Glutamatergic neuron (in vitro differentiated cells): ENCODE results near the gene EIF4E3. TPM values are rescaled to one million over a fixed set of nuclear protein-coding genes. Genes with fewer than 3 reads are reported as not detected.

Experiments used
- DNase-seq: peaks from one replicate; pipeline ENCODE4 v3.0.0; 2022
- H3K27ac Mint-ChIP-seq: one replicate; pipeline ENCODE4 v1.8.0; 2020; ENCODE audit warnings: mild to moderate bottlenecking, mixed read lengths, inconsistent platforms; ENCODE audit not compliant: unreplicated experiment
- H3K27me3 Mint-ChIP-seq: one replicate; pipeline ENCODE4 v1.8.0; 2020; ENCODE audit warnings: mild to moderate bottlenecking, moderate library complexity, mixed read lengths, inconsistent platforms; ENCODE audit not compliant: unreplicated experiment
- H3K36me3 Mint-ChIP-seq: one replicate; pipeline ENCODE4 v1.8.0; 2020; ENCODE audit warnings: mild to moderate bottlenecking, mixed read lengths, inconsistent platforms; ENCODE audit not compliant: unreplicated experiment
- H3K4me1 Mint-ChIP-seq: one replicate; pipeline ENCODE4 v1.8.0; 2020; ENCODE audit warnings: mild to moderate bottlenecking, low read depth, mixed read lengths, inconsistent platforms; ENCODE audit not compliant: unreplicated experiment
- H3K4me3 Mint-ChIP-seq: one replicate; pipeline ENCODE4 v1.8.0; 2020; ENCODE audit warnings: mild to moderate bottlenecking, mixed read lengths, inconsistent platforms; ENCODE audit not compliant: unreplicated experiment
- H3K9me3 Mint-ChIP-seq: one replicate; pipeline ENCODE4 v1.8.0; 2020; ENCODE audit warnings: mild to moderate bottlenecking, moderate library complexity, mixed read lengths, inconsistent platforms; ENCODE audit not compliant: unreplicated experiment
- total RNA-seq: library from RNA; stranded (reverse); fragmentation: NEBNext Ultra II Directional; extraction: Animal tissue kit (Norgen Biotek cat#: 25700); gene quantifications from one replicate; pipeline ENCODE4 v1.2.1, GENCODE V29; 2021; ENCODE audit not compliant: unreplicated experiment
- TF ChIP-seq, protein P1 (sequence below): fragments of 200-600 bp; sonication (generic); IDR thresholded peaks from one replicate; pipeline ENCODE4 v1.5.0; 2021; ENCODE audit not compliant: partially characterized antibody, unreplicated experiment

The EIF4E3 gene
- total RNA-seq, 1 donor from 2014 or later, result 21.9 TPM

DNA sequence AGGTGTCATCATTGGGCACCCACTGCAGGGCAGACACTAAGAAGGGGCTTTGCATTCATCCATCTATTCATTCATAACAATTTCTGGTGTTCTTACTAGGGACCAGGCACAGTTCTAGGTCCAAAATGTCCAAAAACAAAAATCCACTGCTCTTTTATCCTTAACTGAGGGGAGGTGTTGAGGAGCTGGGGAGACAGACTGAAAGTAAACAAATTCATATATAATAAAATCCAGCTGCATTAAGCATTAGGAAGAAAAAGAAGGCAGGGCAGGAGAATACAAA lies 1.1 kb downstream of the EIF4E3 start:
- Mint-ChIP-seq H3K27ac (peak overlapping the region; percentile 75), H3K27me3 (peaks cover 24% of the 10 kb centered on the region), H3K4me3 (peak overlapping the region; percentile 80), H3K4me1 (peaks cover 24% of the 10 kb centered on the region), H3K9me3 (peaks cover 19% of the 10 kb centered on the region), H3K36me3 (no peaks in the 10 kb centered on the region)
- TF ChIP-seq, protein P1, sequence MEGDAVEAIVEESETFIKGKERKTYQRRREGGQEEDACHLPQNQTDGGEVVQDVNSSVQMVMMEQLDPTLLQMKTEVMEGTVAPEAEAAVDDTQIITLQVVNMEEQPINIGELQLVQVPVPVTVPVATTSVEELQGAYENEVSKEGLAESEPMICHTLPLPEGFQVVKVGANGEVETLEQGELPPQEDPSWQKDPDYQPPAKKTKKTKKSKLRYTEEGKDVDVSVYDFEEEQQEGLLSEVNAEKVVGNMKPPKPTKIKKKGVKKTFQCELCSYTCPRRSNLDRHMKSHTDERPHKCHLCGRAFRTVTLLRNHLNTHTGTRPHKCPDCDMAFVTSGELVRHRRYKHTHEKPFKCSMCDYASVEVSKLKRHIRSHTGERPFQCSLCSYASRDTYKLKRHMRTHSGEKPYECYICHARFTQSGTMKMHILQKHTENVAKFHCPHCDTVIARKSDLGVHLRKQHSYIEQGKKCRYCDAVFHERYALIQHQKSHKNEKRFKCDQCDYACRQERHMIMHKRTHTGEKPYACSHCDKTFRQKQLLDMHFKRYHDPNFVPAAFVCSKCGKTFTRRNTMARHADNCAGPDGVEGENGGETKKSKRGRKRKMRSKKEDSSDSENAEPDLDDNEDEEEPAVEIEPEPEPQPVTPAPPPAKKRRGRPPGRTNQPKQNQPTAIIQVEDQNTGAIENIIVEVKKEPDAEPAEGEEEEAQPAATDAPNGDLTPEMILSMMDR, result no peak
- no peak for DNase-seq

DNA sequence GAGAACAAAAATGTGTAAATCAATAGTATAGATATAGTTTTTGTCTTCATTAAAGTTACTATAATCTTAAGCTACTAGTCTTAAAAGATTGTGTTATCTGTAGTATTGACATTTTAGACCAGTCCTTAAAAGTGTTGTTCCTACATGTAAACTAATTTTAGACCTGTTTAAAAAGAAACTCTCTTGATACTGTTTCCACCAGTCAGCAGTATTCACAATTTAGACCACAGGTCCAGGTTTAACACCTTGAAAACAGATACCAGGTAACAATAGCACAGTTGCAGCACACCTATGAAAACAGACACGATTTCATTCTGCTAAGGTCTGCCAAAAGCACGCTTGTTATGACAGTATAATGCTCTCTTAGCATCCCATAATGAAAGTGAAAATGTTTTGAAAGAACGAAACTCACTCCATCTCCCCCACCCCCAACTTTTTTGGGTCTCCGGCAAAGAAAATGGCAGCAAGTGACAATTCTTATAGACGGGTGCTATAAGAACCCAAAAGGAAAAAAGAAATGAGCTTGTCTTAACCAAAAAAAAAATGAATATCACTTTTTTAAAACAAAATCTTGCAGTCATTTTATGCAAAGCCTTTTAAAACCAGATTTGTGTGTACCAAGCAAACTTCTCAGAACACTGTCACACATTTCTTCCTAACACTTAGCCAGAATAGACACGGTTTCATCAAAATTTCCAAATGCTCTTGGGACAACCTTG lies 1.6 kb downstream of the EIF4E3 start:
- H3K27ac Mint-ChIP-seq, result no peak overlapping the region
- no peaks in the 10 kb centered on the region for H3K36me3 Mint-ChIP-seq
- peaks cover 22% of the 10 kb centered on the region for H3K4me1 Mint-ChIP-seq
- H3K4me3 Mint-ChIP-seq, result peak overlapping the region; percentile 80
- TF ChIP-seq, protein P1, result no peak
- H3K9me3 Mint-ChIP-seq, result peaks cover 18% of the 10 kb centered on the region
- H3K27me3 Mint-ChIP-seq, result peaks cover 24% of the 10 kb centered on the region
- no peak for DNase-seq

DNA sequence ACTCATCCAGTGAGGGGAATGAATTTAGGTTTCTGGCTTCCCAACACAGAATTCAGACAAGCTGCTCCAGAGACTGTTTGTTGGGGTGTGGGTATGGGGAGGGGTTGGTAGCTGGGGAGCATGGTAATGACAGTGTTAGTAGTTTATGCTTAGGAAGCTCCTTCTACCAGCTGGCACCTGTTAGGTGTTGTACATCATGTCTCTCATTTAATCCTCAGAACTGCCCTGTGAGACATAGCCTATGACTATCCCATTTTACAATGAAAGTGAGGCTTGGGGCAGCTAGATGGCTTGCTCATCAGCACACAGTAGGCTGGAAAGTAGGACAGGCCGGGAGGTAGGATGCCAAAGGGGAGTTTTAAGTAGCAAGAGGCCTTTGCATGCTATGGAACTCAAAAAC lies 2.5 kb downstream of the EIF4E3 start:
- H3K27ac Mint-ChIP-seq, result no peak overlapping the region
- no peak for DNase-seq
- peaks cover 16% of the 10 kb centered on the region for H3K4me1 Mint-ChIP-seq
- H3K4me3 Mint-ChIP-seq, result no peak overlapping the region
- H3K9me3 Mint-ChIP-seq, result peaks cover 14% of the 10 kb centered on the region
- H3K36me3 Mint-ChIP-seq, result no peaks in the 10 kb centered on the region
- TF ChIP-seq, protein P1, result no peak
- peaks cover 22% of the 10 kb centered on the region for H3K27me3 Mint-ChIP-seq

DNA sequence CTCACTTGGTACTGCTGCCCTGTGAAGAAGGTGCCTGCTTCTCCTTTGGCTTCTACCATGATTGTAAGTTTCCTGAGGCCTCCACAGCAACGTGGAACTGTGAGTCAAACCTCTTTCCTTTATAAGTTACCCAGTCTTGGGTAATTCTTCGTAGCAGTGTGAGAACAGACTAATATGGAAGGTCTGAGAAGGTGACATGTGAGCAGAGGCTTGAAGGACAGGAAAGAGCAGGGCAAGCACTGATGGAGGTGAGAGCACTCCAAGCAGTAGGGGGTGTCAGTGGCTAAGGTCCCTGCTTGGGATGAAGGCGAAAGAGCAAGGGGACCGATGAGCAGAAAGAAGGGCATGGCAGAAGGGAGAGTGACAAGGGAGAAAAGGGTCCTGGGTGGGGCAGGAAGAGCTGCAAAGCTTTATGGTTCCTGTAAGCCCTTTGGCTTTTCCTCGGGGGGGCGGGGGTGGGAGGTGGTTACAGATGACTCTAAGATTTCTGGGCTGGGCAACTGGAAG lies 3.5 kb downstream of the EIF4E3 start:
- peaks cover 22% of the 10 kb centered on the region for H3K27me3 Mint-ChIP-seq
- peaks cover 14% of the 10 kb centered on the region for H3K9me3 Mint-ChIP-seq
- H3K27ac Mint-ChIP-seq, result no peak overlapping the region
- H3K36me3 Mint-ChIP-seq, result no peaks in the 10 kb centered on the region
- DNase-seq, result no peak
- H3K4me1 Mint-ChIP-seq, result peaks cover 15% of the 10 kb centered on the region
- TF ChIP-seq, protein P1, result no peak
- H3K4me3 Mint-ChIP-seq, result no peak overlapping the region

DNA sequence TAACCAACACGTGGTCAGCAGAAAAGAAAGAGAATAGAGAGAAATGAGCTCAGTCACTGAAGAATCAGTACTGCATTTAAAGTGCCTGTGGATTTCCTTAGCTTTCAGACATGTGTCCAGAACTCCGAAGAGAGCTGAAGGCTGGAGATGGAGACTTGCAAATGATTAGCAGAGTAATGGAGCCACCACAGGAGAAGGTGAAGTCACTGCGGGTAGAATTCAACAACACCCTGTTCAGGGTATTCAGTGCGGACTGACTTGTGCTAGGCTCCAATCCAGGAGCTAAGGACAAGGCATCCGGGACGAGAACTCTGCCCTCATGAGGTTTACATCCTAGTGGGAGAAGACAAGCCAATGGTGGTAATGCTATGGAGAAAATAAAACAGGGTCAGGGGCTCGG lies 4.2 kb downstream of the EIF4E3 start:
- TF ChIP-seq, protein P1, result no peak
- DNase-seq, result no peak
- Mint-ChIP-seq H3K9me3 (peaks cover 9% of the 10 kb centered on the region), H3K4me3 (no peak overlapping the region), H3K27me3 (peaks cover 16% of the 10 kb centered on the region), H3K4me1 (peaks cover 8% of the 10 kb centered on the region), H3K27ac (no peak overlapping the region), H3K36me3 (no peaks in the 10 kb centered on the region)
